Adipose tissue (tissue), 3 donors: Measurements from ENCODE around the gene GPR108. TPM values are rescaled to one million over a fixed set of nuclear protein-coding genes. Genes with fewer than 3 reads are reported as not detected.

ENCODE experiments used
- H3K27ac ChIP-seq: one replicate; pipeline ENCODE4 v1.5.1; 2013; ENCODE audit warnings: low read depth, low read length
- WGBS, 3 donors: extraction: QIAGEN DNeasy Blood & Tissue Kit; methylation state at CpG; one replicate each; pipeline ENCODE4 v1.1.7; 2013; 5-methylcytosine and 5-hydroxymethylcytosine counted together
- polyA plus RNA-seq, 3 donors: library from polyadenylated mRNA; stranded (reverse); fragments of 200-250 nt; gene quantifications; one replicate each; pipeline ENCODE4 v1.2.3, GENCODE V29; 2013
- donor health status: healthy with polysubstance abuse.
- donor health status: Bipolar disorder and iron deficiency.
- donor health status: healthy.

The GPR108 gene
- polyA plus RNA-seq, 3 donors: 52.4 to 76.6 (median 66.4) TPM

DNA sequence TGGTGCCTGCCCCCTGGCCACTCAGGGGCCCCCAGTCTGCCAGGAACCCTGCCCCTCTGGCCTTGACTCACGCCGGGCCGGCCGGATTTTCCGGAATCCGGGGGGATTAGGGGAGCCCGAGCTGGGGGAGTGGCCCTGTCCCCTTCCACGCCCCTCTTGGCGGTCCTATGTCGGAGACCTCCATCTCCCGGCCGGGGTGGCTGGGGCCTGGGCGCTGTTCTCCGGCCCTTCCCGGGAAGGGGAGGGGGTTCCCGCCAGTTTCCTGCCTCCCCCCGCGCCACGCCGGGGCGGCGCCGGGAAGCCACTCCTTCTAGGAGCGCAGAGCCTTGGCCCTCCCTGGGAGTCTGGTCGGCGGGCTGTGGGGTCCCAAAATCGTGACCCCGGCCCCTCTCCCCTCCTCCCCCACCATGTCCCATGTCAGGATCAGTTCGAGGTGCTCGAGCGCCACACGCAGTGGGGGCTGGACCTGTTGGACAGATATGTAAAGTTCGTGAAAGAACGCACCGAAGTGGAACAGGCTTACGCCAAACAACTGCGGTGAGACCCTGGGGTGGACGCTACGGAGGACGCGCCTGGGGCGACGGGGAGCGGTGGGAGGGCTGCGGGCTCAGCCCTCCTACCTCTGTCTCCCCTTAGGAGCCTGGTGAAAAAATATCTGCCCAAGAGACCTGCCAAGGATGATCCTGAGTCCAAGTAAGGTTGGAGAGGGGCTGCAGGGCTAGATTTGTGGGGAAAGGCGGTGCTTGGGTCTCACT, 3.4 kb upstream of the GPR108 start:
- H3K27ac ChIP-seq: peak overlapping the region; percentile 17
- 0 to 4% (median 3%) methylated on average over 34 to 46 of the region's 46 CpGs for WGBS, 3 donors

DNA sequence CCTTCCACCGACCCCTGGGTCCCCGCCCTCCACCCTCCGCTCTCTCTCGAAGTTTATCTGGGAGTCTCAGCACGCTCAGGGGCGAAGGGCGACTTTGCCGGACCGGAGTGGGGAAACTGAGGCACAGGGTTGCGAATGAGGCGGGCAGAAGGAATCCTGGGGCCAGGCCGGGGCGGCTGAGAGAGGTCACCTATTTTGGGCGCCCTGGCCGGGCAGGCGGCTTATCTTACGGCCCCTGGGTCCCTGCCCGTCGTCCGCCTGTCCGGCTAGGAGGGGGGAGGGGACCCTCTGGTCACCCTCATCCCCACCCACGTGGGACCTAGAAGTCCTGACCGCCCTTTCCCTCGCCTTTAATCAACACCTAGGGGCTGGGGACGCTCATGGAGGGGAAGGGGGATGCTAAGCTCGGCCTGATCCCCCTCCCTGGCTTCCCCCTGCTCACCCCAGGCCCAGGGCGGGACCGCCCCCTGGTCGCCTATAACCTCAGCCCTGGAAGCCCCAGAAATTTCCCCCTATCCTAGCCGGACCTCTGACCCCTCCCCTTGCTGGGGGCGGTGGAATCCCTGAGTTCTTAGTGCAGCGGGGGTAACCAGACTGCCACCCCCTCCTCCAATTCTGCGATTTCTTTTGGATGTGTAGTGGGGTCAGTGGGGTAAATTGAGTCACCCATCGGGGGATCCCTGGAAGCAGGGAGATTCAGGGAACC, 2.7 kb upstream of the GPR108 start:
- H3K27ac ChIP-seq: peak overlapping the region; percentile 91
- WGBS, 3 donors: 0% methylated on average over 26 to 34 of the region's 34 CpGs

DNA sequence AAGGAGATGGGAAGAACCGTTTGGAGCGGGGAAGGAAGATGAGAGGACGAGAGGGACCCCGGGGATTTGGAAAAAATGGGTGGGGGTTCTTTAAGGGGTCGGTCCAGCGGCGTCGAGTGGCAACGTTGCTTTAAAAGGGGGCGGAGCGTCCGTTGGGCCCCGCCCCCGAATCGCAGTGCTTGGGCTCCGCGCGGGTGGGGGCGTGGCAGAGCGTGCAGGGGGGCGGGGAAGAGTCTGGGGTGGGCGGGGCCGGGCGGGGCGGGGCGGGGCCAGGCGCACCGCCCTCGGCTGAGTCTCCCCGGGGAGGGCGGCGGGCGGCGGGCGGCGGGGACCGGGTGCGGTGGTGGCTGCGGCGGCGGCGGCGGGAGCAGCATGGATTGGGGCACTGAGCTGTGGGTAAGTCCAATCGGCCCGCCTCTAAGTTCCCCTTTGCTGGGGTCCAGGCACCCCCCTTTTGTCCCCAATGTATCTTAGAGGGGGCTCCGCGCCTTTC, 2.1 kb upstream of the GPR108 start, which contains the start of gene TRIP10:
Gene TRIP10 (plus strand): TSS at position 291 of the 493 bp plus-strand sequence. CDS start 82 bp downstream, at position 373.
- WGBS, 3 donors: 0 to 1% (median 1%) methylated on average over 15 to 47 of the region's 47 CpGs
- H3K27ac ChIP-seq: peak within 1 kb of the TSS; percentile 91

DNA sequence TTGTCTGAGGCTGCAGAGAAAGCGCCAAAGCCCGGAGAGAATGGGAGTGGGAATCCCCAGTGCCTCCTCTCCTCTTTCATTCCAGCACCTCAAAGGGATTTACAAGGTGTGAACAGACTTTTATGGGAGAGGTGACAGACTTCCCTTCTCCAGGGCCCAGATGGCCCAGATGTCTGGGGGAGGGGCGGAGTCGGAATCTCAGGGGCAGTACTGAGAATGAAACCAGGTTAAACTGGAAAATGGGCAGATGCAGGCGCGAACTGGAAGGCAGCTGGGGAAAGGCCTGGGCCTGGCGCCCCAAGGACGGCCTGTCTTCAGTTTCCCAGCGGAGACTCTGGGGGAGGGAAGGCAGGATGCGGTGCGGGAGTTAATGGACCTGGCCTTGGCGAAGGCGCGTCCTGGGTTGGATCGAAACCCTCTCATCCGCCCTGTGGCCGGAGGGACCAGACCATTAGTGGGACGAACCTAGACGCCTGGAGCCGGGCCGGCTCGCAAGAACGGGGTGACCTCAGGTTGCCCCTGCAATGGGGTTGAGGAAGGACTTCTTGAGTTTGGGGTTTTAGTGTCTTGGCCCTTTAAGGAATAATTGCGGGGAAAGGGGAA, 1.5 kb upstream of the GPR108 start:
- 5 to 10% (median 7%) methylated on average over 24 of the region's 24 CpGs for WGBS, 3 donors
- H3K27ac ChIP-seq: peak overlapping the region; percentile 13

DNA sequence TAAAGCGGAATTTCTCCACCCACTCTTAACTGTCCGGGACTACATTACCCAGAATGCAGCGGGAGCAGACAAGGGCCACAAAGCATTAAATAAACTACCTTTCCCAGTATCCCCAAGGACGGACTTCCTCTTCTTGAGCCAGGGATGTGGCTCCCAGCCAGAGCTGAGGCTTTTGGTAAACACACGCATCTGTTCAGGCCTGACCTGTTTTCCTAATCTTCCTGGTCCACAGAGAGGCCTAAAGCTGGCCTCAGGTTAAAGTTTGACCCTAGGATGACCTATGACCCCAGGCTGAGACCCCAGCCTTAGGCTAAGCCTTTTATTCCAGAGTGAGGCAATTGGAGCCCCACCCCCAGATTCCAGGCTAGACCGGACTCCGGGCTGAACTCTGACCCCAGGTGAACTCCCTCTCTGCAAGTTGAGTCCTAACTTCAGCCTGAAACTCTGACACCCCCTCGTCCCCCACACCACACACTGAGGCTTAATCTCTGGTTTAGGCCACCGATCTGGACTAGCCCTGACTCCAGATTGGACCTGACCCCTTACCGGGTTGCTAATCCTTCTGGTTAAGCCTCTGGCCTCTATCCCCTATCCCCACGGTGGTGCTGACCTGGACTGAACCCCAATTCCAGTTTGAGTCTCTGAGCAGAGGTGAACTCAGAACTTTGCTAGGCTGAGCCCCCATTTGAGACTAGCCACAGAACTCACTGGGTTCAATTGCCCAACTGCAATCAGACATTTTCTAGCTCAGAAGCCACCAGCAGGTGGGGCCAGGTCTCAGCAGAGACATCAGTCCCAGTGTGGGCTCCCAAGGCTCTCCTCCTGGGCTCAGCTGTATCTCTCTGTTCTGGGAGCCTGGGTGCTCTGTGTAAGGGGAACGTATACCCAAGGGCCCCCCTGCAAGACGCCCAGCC, 750 bp upstream of the GPR108 start:
- H3K27ac ChIP-seq: peak overlapping the region; percentile 25
- 6 to 14% (median 9%) methylated on average over 13 of the region's 13 CpGs for WGBS, 3 donors

DNA sequence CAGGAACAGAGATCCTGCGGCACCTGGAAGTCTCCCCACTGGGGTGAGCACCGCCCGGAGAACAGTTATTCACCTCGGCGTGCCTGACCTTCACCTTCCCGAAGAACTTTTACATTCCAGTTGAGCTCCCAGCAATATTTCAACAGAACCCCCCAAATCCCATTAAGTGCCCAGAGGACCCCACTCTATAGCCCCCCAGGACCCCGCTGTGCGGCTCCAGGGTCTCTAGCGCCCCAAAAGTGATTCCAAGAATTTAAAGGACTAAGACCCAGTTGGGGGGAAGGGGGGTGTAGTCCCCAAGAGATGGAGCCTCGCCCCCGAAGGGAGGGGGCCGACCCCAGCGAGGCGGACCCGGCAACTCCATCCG, 480 bp downstream of the GPR108 start:
- WGBS, 3 donors: 0% methylated on average over 16 of the region's 16 CpGs
- no peak overlapping the region for H3K27ac ChIP-seq

DNA sequence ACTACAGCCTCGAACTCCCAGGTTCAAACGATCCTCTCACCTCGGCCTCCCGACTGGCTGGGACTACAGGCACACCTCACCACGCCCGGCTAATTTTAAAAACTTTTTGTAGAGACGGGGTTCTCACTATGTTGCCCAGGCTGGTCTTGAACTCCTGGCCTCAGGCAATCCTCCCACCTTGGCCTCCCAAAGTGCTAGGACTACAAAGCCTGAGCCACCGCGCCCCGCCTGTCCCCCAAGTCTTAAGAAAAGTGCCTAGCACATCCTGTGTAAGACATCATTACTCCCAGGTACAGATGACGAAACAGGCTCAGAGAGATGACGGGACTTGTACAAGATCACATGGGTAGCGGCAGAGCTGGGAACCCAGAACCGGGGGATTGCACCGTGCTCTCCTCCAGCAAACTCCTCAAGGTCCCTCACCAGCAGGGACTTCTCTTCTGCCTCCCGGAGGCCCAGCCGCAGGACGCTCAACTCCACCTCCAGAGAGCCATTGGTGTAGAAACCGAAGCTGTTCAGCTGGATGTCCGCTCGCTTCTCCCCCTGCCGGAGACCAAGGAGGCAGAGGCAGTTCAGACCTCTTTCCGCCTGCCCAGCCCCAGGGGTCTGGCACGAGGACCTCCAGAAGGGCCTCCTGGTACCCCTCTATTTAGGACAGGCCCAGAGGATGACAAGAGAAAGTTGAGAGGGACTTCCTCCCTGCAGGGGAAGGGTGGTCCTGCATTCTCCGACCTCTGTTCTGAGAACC, 1.0 kb downstream of the GPR108 start:
- no peak overlapping the region for H3K27ac ChIP-seq
- WGBS, 3 donors: 21 to 25% (median 23%) methylated on average over 25 of the region's 25 CpGs

DNA sequence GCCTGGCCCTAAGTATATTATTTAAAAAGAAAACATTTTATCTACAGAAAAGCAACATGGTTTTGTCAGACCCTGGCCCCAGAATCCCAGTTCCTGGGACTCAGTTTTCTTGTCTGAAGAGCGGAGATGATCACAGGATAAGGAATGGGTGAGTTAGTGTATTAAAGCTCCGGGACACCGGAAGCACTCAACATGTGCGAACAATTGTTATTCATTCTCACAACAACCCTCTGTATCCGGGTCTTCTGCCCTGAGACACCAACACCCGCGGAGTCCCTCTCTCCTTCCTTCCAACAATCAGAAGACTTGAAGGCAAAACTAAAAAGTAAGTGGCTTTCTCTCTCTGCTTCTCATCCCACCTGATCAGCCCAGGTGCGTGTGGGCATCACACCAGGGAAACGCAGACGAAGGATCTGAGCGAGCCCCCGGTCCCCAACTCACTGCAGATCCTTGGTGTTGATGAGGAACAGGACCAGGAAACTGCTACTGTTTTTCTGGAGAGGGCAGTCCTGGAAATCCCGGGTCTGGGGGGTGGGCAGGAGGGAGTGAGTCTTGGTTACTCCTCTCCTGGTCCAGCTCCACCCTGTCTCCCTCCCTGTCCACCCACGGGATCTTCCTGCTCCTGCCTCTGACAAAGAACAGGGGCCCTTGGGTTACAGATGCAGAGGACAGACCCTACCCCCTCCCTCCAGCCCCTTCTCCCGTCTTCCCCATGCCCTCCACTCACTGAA, 2.0 kb downstream of the GPR108 start:
- no peak overlapping the region for H3K27ac ChIP-seq
- WGBS, 3 donors: 69 to 77% (median 73%) methylated on average over 15 of the region's 15 CpGs

DNA sequence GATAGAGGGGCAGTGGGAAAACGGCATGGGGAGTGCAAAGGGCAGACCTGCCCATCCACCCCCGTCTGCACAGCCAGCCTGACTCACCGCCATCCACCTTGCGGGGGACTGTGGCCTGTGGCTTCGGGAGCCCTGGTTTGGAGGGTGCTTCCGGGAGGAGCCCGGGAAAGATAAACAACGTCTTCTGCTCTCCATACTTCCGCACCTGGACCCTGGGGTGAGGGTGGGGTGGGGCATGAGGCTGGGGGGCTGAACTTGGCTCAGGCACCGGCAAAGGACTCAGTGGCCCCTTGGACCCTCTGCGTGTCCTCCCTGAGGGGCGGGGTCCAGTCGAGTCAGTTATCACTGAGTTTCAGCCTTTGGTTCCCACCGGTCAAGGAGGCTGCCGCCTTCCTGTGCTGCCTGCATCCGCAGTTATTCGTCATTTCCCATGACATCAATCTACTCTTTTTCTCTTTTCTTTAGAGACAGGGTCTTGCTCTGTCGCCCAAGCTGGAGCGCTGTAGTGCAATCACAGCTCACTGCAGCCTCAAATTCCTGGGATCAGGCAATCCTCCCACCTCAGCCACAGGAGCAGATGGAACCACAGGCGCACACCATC, 3.2 kb downstream of the GPR108 start:
- 77 to 81% (median 79%) methylated on average over 20 of the region's 20 CpGs for WGBS, 3 donors
- no peak overlapping the region for H3K27ac ChIP-seq

DNA sequence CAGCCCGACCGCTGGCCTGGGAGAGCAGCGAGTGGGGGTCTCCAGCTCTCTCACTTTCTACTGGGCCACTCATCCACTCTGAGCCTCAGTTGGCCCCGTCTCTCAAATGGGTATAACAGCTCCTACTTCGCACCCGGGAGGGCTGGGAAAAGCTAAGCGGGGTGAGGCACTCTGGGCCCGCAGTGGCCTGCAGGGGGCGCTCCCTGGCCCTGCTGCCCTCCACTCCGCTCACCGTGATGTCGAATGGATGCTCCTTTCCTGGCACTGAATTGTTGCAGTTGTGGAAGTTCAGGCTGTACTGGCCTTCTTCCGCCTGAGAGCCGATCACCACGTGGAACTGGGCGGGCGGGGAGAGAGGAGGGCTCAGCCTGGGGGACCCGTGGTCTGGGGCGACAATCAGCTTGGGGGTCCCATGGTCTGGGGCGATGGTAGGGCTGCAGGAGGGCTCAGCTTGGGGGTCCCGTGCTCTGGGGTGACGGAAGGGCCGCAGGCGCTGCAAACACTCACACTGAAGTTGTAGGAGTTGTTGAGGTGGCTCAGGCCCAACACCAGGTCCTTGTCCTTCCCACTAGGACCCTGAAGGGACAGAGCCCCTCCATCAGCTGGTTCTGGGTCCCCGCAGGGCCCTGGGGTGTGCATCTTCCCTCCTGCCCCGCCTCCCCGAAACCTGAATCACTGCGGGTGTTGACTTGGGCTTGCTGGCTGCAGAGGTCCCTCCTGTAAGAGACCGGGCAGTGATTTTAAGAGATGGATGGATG, 3.9 kb downstream of the GPR108 start:
- 91 to 96% (median 96%) methylated on average over 26 to 29 of the region's 29 CpGs for WGBS, 3 donors
- H3K27ac ChIP-seq: no peak overlapping the region

DNA sequence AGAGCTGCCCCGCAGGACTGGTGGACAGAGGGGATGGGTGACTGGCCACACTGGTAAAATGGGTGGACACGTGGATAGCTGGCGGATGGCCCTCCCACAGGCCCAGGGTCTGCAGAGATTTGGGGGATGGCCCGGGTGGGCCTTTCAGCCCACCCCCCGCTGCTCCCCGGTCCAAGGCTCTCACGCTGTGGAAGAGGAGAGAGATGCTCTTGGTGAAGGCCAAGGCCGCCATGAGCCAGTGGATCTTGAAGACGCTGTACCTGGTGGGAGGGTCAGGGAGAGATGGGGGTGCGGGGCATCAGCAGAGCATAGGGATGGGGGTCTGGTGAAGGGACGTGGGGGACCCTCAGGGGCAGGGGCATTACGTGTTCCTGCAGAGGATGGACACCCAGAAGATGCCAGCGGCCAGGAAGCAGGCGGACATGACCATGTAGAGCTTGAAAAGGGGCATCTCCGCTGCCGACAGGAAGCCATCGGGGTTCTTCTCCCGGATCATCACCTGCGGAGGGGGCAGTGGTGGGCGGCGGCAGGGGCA, 4.5 kb downstream of the GPR108 start:
- WGBS, 3 donors: 88 to 92% (median 92%) methylated on average over 20 to 21 of the region's 21 CpGs
- no peak overlapping the region for H3K27ac ChIP-seq

DNA sequence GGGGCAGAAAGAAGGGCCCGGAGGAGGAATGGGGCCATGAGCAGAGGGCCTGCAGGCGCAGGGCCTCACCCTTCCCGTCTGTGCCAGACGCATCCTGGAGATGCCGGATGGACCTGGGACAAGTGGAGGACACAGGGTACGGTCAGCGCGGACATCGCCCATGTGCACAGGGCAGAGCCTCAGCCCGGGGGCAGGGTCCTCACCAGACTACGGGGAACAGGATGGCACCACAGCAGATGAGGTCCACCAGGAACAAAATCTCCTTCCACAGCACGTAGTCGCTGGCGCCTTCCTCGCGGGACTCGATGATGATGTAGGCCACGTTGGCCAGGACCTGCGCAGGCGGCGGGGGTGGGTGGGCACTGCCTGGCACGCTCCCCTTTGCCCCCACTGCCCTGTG, 5.6 kb downstream of the GPR108 start:
- H3K27ac ChIP-seq: no peak overlapping the region
- WGBS, 3 donors: 88 to 94% (median 93%) methylated on average over 22 of the region's 22 CpGs

DNA sequence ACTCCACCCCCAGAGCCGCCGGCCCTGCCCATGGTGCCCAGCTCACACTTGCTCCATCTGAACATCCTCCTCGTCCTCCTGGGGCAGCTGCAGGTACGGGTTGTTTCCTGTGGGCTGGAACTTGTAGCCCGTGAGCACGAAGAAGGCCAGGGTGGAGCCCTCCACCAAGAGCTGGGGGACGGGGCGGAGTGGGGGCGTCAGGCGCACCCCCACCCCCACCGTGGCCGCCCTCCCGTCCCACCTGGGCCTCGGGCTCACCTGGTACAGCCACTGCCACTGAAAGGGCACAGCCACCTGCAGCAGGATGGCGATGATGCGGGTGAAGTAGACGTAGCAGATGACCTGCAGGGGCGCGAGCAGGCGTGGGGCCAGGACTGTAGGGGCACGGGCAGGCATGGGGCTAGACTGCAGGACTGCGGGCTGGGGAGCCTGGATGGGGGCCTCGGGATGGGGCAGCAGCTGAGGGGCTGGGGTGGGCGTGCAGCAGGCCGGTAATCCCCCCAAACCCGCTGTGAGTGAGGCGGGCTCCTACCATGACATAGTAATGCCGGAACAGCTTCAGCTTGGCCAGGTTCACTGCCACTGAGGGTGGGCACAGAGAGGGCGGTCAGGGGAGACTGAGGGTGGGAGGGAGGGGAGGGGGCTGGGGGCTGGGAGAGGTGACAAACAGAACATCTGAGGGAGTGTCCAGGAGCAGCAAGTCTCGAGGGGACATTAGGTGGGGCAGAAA, 6.3 kb downstream of the GPR108 start:
- WGBS, 3 donors: 85 to 91% (median 86%) methylated on average over 28 to 30 of the region's 30 CpGs
- H3K27ac ChIP-seq: no peak overlapping the region

DNA sequence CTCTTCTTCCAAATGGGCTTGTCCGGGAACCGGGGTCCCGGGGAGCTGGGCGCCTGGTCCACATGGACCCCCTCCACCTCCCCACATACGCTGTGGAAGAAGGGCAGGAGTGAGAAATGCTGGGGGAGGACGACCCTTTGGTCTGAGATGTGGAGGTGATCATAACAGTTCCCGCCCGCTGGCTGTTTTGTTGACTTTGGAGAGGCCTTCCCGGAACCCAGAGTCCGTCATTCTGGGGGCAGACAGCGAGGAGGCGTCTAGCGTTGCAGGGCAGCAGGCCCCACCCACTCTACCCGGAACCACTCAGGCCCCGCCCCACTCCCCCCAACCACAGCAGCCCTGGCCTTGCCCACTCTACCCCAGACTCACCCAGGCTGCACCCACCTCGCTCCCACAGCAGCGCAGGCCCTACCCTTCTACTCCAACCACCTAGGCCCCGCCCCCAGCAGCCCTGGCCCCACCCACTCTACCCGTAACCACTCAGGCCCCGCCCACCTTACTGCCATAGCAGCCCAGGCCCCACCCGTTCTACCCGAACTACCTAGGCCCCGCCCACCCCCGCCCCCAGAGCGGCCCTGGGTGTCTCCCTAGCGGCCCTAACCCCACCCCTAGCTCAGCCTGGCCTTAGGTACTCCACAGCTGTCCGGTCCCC, 7.1 kb downstream of the GPR108 start:
- H3K27ac ChIP-seq: no peak overlapping the region

More for the DNA sequence above, 7.1 kb downstream of the GPR108 start:
- 39 to 78% (median 71%) methylated on average over 26 to 27 of the region's 27 CpGs for WGBS, 3 donors
